NCI-H1105 (cell line): Measurements from ENCODE around the gene FAM221B.

Experiments used
- DNase-seq: peaks from one replicate; lab custom pipeline; 2025; lab: John Stamatoyannopoulos, UW

The FAM221B gene

DNA sequence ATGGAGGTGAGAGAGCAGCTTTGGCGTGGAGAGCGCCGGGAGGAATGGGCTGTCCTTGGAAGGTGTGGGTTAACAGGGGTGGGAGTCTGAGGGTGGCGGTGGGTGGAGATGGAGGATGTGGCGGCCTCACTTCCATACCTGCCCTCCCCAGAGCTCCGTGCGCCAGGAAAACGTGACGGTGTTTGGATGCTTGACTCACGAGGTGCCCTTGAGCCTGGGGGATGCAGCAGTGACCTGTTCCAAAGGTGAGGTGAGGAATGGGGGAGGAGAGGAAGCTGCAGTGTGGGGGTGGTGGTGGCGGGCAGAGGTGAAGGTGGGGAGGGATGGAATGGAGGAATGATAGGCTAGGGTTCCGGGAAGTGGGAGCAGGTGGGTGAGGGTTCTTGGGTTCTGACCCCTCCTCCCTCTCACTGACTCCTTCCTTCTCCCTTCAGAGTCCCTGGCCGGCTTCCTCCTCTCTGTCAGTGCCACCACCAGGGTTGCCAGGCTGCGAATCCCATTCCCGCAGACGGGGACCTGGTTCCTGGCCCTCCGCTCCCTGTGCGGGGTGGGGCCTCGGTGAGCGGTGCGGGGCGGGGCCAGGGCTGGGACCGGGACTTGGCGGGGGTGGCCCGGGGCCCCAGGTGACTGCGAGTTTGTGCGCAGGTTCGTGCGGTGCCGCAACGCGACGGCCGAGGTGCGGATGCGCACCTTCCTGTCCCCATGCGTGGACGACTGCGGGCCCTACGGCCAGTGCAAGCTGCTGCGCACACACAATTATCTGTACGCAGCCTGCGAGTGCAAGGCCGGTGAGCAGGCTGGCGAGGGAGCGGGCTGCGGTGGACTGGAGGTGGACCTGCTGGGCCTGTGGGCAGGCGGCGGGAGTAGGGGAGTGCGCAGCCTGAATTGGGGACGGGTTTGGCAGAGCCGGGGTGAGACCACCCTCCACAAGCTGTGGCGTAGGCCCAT is 17.6 kb upstream of the FAM221B start:
- no peak for DNase-seq

DNA sequence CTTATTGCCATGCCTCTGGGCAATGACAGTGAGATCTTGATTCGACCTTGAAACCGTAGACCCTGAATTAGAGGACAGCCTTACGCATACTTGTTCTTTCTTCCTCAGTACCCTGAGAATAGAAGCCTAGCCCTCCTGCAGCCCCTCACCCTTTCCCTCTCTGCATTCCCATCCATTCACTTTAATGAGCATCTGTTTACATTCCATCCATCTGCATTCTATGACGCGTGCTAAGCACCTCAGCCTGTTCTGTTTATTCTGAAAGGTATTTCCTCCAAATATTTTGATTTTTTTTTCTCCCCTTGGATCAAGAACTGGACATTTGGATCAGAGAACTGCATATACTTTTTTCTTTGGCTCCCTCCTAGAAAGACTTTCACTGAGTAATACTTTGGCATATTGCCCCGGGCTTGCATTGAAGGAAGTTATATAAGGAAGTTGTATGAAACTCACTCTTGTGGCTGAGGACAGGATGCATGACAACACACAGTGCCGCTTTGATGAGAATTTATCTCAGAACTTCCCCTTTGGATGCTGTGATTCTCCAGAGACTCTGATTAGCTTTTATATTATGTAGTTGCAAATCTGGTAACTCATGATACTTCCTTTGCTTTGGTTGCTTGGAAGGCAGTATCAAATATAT is 16.2 kb upstream of the FAM221B start:
- DNase-seq, result no peak

DNA sequence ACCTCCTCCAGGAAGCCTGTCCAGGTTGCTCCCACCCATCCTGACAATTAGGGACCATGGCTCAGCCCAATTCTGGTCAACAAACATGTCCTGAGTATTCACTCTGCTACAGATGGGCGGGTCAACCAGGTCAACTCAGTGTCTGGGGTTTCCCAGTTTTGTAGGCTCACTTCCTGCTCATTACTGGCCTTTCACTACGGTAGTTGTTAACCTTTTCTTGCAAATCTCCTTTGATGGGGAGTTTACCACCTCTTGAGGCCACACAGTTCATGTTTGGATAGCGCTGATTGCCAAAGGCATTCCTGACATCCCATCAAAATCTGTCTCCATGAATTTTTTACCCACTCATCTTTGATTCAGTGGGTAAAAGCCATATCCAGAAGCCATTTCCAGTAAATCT is 14.3 kb upstream of the FAM221B start:
- DNase-seq, result no peak

DNA sequence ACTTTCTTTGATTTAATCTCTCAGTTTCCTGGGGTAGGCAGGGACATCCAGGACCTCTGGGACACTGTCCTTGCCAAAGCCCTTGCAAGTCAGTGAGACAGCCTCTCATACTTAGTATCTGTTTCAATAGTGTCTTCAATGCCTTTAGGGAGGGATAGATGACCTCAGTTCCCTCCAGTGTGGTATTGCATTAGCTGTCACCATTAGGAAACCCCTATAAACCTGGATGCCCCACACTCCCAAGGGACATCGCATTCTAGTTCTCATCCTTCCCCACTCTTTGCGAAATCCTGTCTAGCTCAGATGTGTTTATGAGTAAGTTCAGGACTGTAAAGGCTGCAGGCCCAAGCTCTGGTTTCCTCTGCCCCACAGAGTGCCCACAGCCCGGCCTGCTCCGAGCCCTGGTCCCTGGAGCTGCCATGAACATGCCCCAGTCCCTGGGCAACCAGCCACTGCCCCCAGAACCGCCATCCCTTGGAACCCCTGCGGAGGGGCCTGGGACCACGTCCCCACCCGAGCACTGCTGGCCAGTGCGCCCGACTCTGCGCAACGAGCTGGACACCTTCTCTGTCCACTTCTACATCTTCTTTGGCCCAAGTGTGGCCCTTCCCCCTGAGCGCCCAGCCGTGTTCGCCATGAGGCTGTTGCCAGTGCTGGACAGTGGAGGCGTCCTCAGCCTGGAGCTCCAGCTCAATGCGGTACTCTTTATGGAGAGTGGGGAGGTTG is 13.7 kb upstream of the FAM221B start:
- no peak for DNase-seq

DNA sequence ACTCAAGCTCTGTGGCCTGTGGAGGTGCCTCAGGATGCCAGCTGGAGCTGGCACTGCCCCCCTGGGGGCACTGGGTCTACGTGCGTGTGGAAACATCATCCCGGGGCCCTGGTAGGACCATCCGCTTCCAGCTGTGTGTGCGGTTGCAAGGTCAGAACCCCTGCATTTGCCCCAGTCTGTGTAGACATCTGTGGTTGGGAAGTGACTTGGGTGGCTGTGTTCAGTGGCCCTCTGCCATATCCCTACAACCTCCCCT is 13.0 kb upstream of the FAM221B start:
- DNase-seq, result no peak

DNA sequence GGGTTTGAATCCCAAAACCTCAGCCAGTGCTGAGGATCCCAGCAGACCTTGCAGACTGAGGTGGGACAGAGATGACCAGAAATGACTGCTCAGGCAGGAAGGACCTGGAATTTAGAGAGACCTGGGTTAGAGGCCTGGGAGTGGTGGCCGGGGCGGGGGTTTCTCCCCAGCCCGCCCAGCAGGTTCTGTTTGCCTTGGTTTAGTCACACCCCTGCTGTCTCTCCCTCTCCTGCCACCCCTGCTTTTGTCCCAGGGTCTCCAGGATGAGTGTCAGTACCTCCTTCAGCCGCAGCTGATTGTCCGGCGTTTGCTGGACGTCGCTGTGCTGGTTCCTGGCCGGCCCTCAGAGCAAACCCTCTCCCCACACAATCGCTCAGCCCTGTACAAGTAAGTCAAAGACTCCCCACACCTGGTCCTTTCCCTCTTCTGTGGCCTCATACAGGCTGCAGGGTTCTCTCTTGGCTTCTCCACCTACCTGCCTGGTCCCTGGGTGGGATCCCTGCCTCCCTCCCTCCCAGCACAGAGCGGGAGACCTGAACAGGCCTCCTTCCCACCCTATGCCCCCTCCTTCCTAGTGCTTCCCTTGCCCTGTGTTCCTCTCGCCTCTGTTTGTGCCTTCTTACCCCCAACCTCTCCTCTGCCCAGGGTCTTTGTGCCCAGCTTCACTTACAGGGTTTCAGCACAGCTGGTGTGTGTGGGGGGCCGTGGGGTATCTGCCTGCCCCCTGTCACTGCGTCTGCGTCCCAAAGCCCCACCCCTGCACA is 12.5 kb upstream of the FAM221B start:
- DNase-seq, result no peak

DNA sequence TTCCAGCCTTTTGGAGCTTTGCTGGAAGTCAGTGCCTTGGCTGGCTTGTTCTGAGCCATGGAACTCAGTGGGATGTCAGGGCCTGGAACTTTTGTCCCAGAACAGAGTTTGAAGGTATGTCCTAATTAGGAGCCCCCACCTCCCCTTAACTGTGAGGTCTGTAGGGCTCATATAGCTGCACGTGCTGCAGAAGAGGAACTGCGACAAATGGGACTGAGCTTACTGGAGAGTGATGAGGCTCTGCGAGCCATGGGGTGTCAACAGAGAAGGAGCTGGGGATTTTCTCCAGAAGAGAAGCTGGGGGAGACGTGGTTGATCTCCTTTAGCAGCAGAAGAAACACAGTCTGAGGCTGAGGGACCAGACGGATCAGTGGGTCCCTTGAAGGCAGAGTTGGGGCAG is 11.4 kb upstream of the FAM221B start:
- DNase-seq, result no peak

DNA sequence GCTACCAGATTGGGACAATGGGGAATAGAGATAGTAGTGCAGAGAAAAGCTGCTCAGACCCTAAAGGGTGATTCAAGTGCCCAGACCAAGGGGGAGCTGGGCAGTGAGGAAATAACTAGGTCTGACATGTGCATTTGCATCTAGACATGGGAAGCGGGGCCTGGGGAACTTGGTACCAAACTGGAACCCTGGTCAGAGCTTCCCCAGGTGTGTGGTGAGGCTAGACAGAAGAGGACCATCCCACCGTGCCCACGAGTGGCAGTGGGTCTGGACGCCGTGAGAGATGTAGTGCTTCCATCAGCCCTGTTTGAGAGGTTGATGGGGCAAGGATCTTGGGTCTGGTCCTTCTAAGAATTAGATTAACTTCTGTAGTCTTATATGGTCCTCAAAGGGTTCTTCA is 8.1 kb upstream of the FAM221B start:
- DNase-seq, result no peak

DNA sequence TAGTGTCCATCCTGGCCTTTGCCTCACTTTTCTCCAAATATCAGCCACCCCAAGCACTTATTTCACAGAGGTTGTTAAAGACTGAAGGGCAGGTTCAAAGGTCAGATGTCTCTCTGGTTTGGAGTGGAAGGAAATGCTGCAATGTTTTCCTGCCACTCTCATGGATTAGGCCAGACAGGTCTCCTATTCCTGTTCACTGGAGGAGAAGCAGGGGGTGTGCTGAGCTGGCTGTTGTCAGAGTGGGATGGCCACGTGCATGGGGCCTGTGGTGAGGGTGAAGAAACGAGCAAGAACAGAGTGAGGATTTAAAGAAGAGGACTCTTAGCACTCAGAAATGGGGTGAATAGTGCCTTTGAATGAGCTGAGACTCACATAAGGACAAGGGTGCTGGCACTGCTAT is 7.2 kb upstream of the FAM221B start:
- no peak for DNase-seq

DNA sequence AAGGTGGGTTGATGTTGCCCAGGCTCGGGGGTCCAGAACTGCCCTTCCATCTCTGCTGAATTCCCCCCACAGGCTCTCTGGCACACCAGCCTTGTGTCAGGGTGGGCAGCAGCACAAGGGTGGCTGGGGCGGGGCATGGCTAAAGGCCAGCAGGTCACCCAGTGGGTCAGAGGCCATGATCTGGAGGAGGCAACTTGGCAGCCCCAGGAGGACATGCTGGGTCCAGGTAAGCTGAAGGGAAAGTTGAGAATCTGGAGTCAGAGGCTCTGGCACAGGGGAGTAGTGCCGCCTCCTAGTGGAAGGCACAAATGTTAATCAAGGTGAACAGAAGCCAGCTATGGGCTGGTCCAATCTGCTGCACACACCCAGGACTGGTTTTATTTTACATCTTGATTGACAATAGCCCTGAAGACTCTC is 6.7 kb upstream of the FAM221B start:
- no peak for DNase-seq

DNA sequence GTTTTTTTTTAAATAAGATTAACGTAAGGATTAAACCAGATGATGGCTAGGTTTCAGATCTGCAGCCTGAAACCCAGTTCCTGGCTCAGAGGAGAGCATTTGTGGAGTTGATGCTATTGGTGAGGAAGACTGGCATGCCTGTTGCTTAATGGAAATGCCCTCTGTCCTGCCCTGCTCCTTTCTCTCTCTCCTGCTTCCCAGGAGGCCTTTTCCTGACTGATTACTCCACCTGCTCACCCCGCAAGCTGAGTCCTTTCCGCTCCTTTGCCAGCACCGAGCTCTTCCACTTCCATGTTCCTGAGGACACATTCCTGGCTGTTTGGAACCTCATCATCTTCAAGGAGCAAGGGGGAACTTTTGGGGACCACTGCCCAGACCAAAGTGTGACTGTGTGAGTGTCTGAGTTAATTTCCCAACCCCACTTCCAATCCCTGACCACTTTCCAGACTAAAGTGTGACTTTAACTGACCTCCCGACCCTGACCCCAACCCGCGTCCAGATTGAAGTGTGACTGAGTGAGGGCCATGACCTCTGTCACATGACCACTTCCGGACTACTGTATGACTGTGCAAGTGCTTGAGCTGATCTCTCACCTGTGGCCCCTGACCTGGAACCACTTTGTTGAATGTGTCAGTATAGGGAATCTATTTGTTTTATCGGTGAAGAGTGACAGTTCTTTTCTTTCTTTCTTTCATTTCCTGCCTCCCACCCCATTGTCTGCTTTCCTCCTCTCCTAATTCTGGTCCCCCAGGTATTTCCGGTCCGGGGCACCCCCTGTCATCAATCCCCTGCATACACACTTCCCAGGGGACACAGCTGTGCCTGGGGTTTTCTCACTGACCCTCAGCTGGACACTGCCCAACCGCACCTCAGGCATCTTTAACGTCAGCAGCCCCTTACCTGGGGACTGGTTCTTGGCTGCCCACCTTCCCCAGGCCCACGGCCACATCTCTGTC is 6.0 kb upstream of the FAM221B start:
- DNase-seq, result no peak

DNA sequence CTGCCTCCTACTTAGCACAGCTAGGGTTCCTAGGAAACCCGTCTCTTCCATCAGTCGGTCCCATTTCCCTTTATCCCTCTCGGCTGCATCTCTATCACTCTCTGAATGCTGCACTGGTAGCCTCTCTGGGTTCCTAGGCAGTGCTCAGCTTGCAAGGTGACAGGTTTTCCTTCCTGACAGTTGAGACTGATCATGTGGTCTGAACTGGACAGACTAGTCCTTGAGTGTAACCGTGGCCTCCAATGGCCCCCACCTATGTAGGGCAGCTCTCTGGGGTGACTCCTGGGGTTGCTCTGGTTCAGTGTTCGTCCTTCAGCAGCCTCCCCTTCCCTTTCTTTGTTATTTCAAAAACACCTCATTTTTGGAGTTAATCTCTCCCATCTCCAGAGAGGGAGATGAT is 4.3 kb upstream of the FAM221B start:
- no peak for DNase-seq

DNA sequence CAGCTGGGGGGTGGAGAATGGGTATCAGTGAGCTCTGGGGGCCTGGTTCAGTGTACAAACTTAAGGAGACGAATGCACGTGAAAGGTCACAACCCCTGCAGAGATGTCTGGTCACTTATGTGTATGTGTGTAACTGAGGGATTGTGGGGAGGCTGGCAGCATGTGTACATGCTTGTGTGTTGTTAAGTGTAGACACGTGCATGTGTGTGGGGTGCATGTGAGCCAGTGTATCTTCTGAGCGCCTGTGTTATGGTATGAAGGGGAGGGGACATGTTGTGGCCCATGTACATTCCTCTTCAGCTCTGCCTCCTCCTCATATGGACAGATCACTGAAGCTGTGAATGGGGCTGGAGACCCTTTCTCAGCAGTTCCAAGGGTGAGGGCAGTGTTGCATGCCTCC is 2.5 kb upstream of the FAM221B start:
- DNase-seq, result no peak

DNA sequence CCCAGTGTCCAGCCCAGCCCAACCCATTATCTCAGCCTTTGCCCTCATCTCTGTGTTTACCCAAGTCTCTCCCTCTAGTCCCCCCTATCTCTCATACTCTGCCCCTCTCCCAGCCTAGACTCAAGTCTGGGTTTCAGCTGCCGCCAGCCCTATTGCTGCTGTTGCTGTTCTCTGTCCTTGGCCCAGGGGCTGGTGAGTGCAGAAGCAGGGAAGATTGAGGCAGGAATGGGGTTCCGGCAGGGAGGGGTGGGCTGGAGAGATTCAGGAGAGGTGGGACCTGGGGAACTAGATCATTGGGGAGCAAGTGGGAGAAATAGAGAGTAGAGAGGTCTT is 1.2 kb upstream of the FAM221B start:
- no peak for DNase-seq

DNA sequence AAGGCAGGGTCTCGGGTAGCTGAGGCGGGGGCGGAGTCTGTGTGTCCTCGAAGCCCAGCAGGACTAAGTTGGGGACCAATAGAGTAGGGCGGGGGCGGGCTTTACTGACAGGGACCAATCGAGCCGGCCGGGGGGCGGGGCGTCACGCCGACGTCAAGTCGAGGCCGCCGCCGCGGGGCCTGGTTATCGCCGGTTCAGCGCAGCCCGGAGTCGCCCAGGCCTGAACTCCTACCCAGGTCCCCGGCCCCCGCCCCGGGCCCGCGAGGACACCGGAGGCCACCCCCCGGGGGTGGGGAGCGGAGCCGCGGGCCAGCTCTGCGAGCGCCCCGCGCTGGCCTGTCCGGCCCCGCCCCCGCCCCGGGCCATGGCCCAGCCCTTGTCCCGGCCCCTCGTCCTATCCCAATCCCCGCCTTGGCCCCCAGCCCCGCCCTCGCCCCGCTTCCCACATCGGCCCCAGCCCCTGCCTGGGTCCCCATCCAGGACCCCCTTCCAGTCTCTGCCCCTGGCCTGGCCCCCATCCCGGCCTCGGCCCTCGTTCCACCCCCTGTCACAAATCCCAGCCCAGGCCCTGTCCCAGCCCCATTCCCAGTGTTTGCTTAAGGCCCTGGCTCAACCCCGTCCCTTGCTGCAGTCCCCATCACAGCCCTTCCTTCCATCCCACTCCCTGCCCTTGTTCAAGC is 692 bp upstream of the FAM221B start, which contains the start of gene TMEM8B:
TMEM8B (plus strand) TSS at position 145 of the 680 bp plus-strand sequence; CDS start at position 365, 220 bp downstream.
- peak; percentile 96 for DNase-seq

DNA sequence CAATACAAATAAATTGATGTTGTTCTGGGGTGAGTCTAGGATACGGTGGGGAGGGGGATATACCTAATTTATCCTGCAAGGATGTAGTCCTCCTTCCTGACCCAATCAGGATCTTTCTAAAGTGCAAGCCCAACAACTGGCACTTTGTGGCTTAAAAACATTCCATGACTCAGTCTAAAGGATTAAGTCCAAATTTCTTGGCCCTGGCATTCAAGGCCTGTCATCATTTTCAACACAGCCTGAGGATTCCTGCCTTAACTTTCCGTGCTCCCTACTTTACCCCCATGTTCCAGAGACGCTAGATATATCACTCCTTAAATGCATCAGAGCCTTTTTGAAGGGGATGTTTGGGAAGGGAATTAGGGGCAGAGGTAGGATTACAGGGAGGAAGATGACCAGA is 1.0 kb downstream of the FAM221B start:
- no peak for DNase-seq

DNA sequence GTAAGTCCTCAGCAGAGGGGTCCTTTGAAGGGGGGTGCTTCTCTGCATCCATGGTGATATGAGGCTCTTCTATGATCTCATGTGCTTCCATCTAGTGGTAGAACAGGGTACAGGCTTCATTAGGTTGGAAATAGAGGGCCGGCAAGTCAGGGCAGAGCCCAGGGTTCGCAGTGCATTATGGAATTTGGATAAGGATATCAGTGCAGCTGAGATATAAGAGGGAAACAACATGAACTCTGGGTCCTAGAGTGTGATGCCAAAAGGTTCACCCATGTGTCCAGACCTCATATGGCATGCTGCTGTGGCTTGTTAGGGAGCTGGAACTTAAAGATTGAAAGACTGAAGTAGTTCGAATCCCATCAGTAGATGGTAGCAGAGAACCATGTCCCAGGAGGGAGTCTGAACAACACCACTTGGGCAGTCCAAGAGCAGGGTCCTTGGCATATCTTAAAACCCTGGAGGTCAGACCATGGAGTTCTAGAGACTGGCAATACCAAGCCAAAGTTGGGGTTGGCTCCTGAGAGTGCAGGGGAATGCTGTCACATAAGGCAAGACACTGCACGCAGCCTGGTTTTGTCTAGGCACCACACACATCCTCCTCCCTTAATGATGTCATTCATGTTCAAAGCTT is 2.3 kb downstream of the FAM221B start:
- peak; percentile 56 for DNase-seq

DNA sequence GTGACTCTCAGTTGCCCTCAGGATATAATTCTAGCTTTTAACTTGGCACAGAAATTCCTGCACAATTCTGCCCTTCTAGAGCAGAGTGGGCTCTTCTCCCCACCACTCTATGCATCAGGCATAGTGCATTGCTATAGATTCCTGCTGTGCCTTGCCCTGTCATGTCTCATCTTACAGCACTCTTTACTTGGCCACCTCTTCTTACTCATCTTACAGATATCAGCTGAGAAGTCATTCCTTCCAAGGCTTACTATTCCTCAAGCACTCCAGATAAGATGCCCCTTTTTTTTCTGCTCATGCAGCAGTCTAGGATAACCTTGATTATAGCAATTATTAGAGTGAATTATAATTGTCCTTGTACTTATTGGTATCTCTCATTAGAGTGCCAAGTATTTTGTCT is 5.6 kb downstream of the FAM221B start:
- DNase-seq, result no peak

DNA sequence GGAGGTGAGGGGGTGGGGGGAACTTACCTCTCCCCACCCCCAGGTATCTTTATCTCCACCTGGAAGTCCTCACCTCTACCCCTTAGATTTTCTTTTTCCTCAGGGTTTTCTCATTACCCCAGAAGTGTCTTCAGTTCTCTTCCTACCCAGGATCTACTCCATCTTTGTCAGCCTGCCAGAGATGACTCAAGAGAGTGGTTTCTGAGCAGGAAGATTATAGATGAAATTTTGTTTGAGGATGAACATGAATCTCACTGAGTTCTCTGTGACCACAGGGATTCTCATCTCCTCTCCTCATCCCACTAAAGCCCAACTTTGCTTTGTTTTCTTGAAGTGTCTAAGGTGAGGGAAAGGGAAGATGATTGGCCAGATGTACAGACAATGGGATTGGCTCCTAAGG is 8.5 kb downstream of the FAM221B start:
- no peak for DNase-seq

DNA sequence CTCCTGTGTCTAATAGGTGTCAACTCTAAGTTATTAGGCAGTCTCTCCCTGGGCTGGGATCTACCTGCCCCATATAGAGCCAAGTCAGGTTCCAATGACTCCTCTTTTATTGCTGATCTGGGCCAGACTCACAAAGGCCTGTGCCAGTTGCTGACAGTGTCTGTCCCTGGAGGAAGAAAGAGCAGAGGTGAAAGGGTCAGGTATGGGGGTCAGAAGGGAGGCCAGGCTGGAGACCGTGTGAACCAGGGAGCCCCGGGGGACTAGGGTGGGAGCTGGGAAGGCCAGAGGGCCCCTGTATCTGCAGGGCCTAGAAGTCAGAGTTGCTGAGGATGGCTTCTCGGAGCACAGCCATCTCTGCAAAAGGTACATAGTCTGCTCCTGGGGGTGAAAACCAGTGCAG is 10.2 kb downstream of the FAM221B start:
- no peak for DNase-seq
